HEK293 (cell line): ENCODE results near the gene CD82.

ENCODE experiments used
- AEBP2 ChIP-seq: fragments of 450-650 bp; formaldehyde crosslinking; IDR thresholded peaks from 2 replicates; pipeline ENCODE4 v1.5.1; 2016; ENCODE audit warnings: missing biosample characterization, missing genetic modification characterization, borderline replicate concordance
- GFI1B ChIP-seq: fragments of 450-650 bp; formaldehyde crosslinking; IDR thresholded peaks from 2 replicates; pipeline ENCODE4 v1.5.1; 2016; ENCODE audit warnings: missing biosample characterization, missing genetic modification characterization
- GLIS1 ChIP-seq: fragments of 450-650 bp; formaldehyde crosslinking; IDR thresholded peaks from 2 replicates; pipeline ENCODE4 v1.5.1; 2016; ENCODE audit warnings: missing biosample characterization, missing genetic modification characterization
- KLF16 ChIP-seq: fragments of 450-650 bp; formaldehyde crosslinking; IDR thresholded peaks from 2 replicates; pipeline ENCODE4 v1.5.1; 2017; ENCODE audit warnings: missing biosample characterization, missing genetic modification characterization
- MZF1 ChIP-seq: fragments of 450-650 bp; formaldehyde crosslinking; IDR thresholded peaks from 2 replicates; pipeline ENCODE4 v1.5.1; 2017; ENCODE audit warnings: missing biosample characterization, missing genetic modification characterization, borderline replicate concordance
- PATZ1 ChIP-seq: fragments of 450-650 bp; formaldehyde crosslinking; IDR thresholded peaks from 2 replicates; pipeline ENCODE4 v1.5.1; 2016; ENCODE audit warnings: missing biosample characterization, missing genetic modification characterization
- PRDM1 ChIP-seq: fragments of 450-650 bp; formaldehyde crosslinking; IDR thresholded peaks from 2 replicates; pipeline ENCODE4; 2016; ENCODE audit warnings: missing biosample characterization, missing genetic modification characterization
- REST ChIP-seq: fragments of 450-650 bp; formaldehyde crosslinking; IDR thresholded peaks from 2 replicates; pipeline ENCODE4 v1.5.1; 2016; ENCODE audit warnings: missing biosample characterization, missing genetic modification characterization
- SETDB1 ChIP-seq: IDR thresholded peaks from one replicate; pipeline ENCODE4 v1.6.1; 2017; ENCODE audit warnings: mild to moderate bottlenecking, low read length, moderate library complexity, mixed read lengths; ENCODE audit not compliant: insufficient read length
- SP7 ChIP-seq: fragments of 450-650 bp; formaldehyde crosslinking; IDR thresholded peaks from 2 replicates; pipeline ENCODE4 v1.5.1; 2016; ENCODE audit warnings: missing biosample characterization, missing genetic modification characterization
- YY1 ChIP-seq: fragments of 450-650 bp; formaldehyde crosslinking; IDR thresholded peaks from 2 replicates; pipeline ENCODE4 v1.5.1; 2018; ENCODE audit warnings: missing biosample characterization, missing genetic modification characterization
- YY2 ChIP-seq: fragments of 450-650 bp; formaldehyde crosslinking; IDR thresholded peaks from 2 replicates; pipeline ENCODE4 v1.5.1; 2016; ENCODE audit warnings: missing biosample characterization, missing genetic modification characterization
- ZBTB1 ChIP-seq: fragments of 450-650 bp; formaldehyde crosslinking; IDR thresholded peaks from 2 replicates; pipeline ENCODE4 v1.5.1; 2016; ENCODE audit warnings: missing biosample characterization, missing genetic modification characterization
- ZNF114 ChIP-seq: fragments of 450-650 bp; formaldehyde crosslinking; IDR thresholded peaks from 2 replicates; pipeline ENCODE4 v1.5.0; 2017; ENCODE audit warnings: missing biosample characterization, missing genetic modification characterization
- ZNF202 ChIP-seq: fragments of 450-650 bp; formaldehyde crosslinking; IDR thresholded peaks from 2 replicates; pipeline ENCODE4 v1.5.1; 2016; ENCODE audit warnings: missing biosample characterization, missing genetic modification characterization, borderline replicate concordance
- ZNF280C ChIP-seq: fragments of 450-650 bp; formaldehyde crosslinking; IDR thresholded peaks from 2 replicates; pipeline ENCODE4 v1.5.1; 2016; ENCODE audit warnings: missing biosample characterization, missing genetic modification characterization
- ZNF302 ChIP-seq: fragments of 450-650 bp; formaldehyde crosslinking; IDR thresholded peaks from 2 replicates; pipeline ENCODE4 v1.5.1; 2016; ENCODE audit warnings: missing biosample characterization, missing genetic modification characterization, low read depth
- ZNF366 ChIP-seq: fragments of 450-650 bp; formaldehyde crosslinking; conservative IDR thresholded peaks from 2 replicates; pipeline ENCODE4 v1.5.1; 2016; ENCODE audit warnings: missing biosample characterization, missing genetic modification characterization
- ZNF529 ChIP-seq: fragments of 450-650 bp; formaldehyde crosslinking; IDR thresholded peaks from 2 replicates; pipeline ENCODE4 v1.5.1; 2017; ENCODE audit warnings: missing genetic modification characterization, missing biosample characterization; ENCODE audit not compliant: insufficient replicate concordance
- ZNF544 ChIP-seq: fragments of 450-650 bp; formaldehyde crosslinking; IDR thresholded peaks from 2 replicates; pipeline ENCODE4 v1.5.0; 2017; ENCODE audit warnings: missing biosample characterization, missing genetic modification characterization
- ZNF560 ChIP-seq: fragments of 450-650 bp; formaldehyde crosslinking; IDR thresholded peaks from 2 replicates; pipeline ENCODE4 v1.5.1; 2017; ENCODE audit warnings: missing biosample characterization, missing genetic modification characterization, borderline replicate concordance
- ZNF610 ChIP-seq: fragments of 450-650 bp; formaldehyde crosslinking; IDR thresholded peaks from 2 replicates; pipeline ENCODE4 v1.5.1; 2016; ENCODE audit warnings: missing biosample characterization, missing genetic modification characterization, borderline replicate concordance
- ZNF624 ChIP-seq: fragments of 450-650 bp; formaldehyde crosslinking; IDR thresholded peaks from 2 replicates; pipeline ENCODE4 v1.5.1; 2017; ENCODE audit warnings: missing biosample characterization, missing genetic modification characterization
- ZNF626 ChIP-seq: fragments of 450-650 bp; sonication (Bioruptor Pico); formaldehyde crosslinking; IDR thresholded peaks from 2 replicates; pipeline ENCODE4 v1.5.1; 2018; ENCODE audit warnings: missing biosample characterization, missing genetic modification characterization, inconsistent platforms
- ZNF658 ChIP-seq: fragments of 450-650 bp; formaldehyde crosslinking; IDR thresholded peaks from 2 replicates; pipeline ENCODE4; 2016; ENCODE audit warnings: missing biosample characterization, missing genetic modification characterization
- ZNF701 ChIP-seq: fragments of 450-650 bp; formaldehyde crosslinking; IDR thresholded peaks from 2 replicates; pipeline ENCODE4 v1.5.1; 2016; ENCODE audit warnings: missing biosample characterization, missing genetic modification characterization
- ZNF747 ChIP-seq: fragments of 450-650 bp; formaldehyde crosslinking; IDR thresholded peaks from 2 replicates; pipeline ENCODE4 v1.5.1; 2016; ENCODE audit warnings: missing biosample characterization, missing genetic modification characterization
- ZNF76 ChIP-seq: fragments of 450-650 bp; formaldehyde crosslinking; IDR thresholded peaks from 2 replicates; pipeline ENCODE4; 2016; ENCODE audit warnings: low read depth, missing biosample characterization, missing genetic modification characterization, borderline replicate concordance
- ZNF791 ChIP-seq: fragments of 450-650 bp; formaldehyde crosslinking; IDR thresholded peaks from 2 replicates; pipeline ENCODE4 v1.5.1; 2016; ENCODE audit warnings: missing biosample characterization, missing genetic modification characterization
- ZSCAN18 ChIP-seq: fragments of 450-650 bp; formaldehyde crosslinking; IDR thresholded peaks from 2 replicates; pipeline ENCODE4 v1.5.1; 2016; ENCODE audit warnings: missing biosample characterization, missing genetic modification characterization

The CD82 gene

GRCh38 chr11:44634401-44635281, 69.2 kb downstream of the CD82 start (continued):
- TF ChIP-seq ZNF626 (tag by site-specific recombination) (no peak), ZNF791 (tag by site-specific recombination) (no peak), AEBP2 (tag by site-specific recombination) (no peak), ZBTB1 (no peak), ZNF701 (tag by site-specific recombination) (no peak), PATZ1 (tag by site-specific recombination) (peak; percentile 90), ZNF280C (no peak), ZNF76 (tag by site-specific recombination) (0 out of 2 replicates have a peak, but pooled peaks have one; percentile 39), ZSCAN18 (tag by site-specific recombination) (0 out of 2 replicates have a peak, but pooled peaks have one; percentile 16), ZNF202 (tag by site-specific recombination) (no peak), ZNF302 (no peak), ZNF529 (tag by site-specific recombination) (no peak), PRDM1 (tag by site-specific recombination) (no peak), MZF1 (tag by site-specific recombination) (no peak), GFI1B (tag by site-specific recombination) (no peak), YY1 (tag by site-specific recombination) (no peak), GLIS1 (tag by site-specific recombination) (peak; percentile 94), REST (tag by site-specific recombination) (no peak), SETDB1 (no peak), ZNF544 (tag by site-specific recombination) (no peak), ZNF747 (no peak), ZNF560 (tag by site-specific recombination) (no peak), SP7 (tag by site-specific recombination) (peak; percentile 79), ZNF624 (tag by site-specific recombination) (no peak), ZNF366 (0 out of 2 replicates have a peak, but pooled peaks have one; percentile 15), ZNF610 (tag by site-specific recombination) (no peak), KLF16 (peak; percentile 80), YY2 (tag by site-specific recombination) (no peak), ZNF658 (tag by site-specific recombination) (no peak), ZNF114 (tag by site-specific recombination) (no peak)
